Trophoblast cell (in vitro differentiated cells and primary cell): ENCODE results near the gene CHI3L1.

Experiments
- DNase-seq, 2 donors: peaks; one replicate each; pipeline ENCODE4 v3.0.0-alpha.2; 2016
- H2AFZ ChIP-seq: 2 replicates; pipeline ENCODE4 v1.6.1; 2013; ENCODE audit warnings: low read length, moderate library complexity, mild to moderate bottlenecking; ENCODE audit not compliant: insufficient read depth, poor library complexity
- H2AK5ac ChIP-seq: 2 replicates; pipeline ENCODE4 v1.6.1; 2013; ENCODE audit warnings: mild to moderate bottlenecking, low read length
- H2BK120ac ChIP-seq: 2 replicates; pipeline ENCODE4 v1.6.1; 2013; ENCODE audit warnings: low read length, mild to moderate bottlenecking, moderate library complexity; ENCODE audit not compliant: insufficient read depth, poor library complexity
- H2BK12ac ChIP-seq: 2 replicates; pipeline ENCODE4 v1.6.1; 2013; ENCODE audit warnings: mild to moderate bottlenecking, low read length, moderate library complexity
- H2BK5ac ChIP-seq: 2 replicates; pipeline ENCODE4 v1.6.1; 2013; ENCODE audit warnings: low read length, low read depth, moderate library complexity, mild to moderate bottlenecking; ENCODE audit not compliant: poor library complexity
- H3K14ac ChIP-seq: 2 replicates; pipeline ENCODE4 v1.6.1; 2013; ENCODE audit warnings: mild to moderate bottlenecking, low read length
- H3K18ac ChIP-seq: 2 replicates; pipeline ENCODE4 v1.6.1; 2013; ENCODE audit warnings: mild to moderate bottlenecking, low read length
- H3K23ac ChIP-seq: 2 replicates; pipeline ENCODE4 v1.6.1; 2013; ENCODE audit warnings: low read length
- H3K27ac ChIP-seq: 2 replicates; pipeline ENCODE4 v1.5.1; 2013; ENCODE audit warnings: low read depth, mild to moderate bottlenecking, inconsistent platforms, low read length, moderate library complexity
- H3K27me3 ChIP-seq: 2 replicates; pipeline ENCODE4 v1.6.1; 2013; ENCODE audit warnings: inconsistent platforms, mild to moderate bottlenecking, low read length, moderate library complexity; ENCODE audit not compliant: insufficient read depth
- H3K36me3 ChIP-seq, 2 experiments: 1 replicate in 1 of 2; 2 replicates in 1 of 2; pipeline ENCODE4 v1.6.1; 2013; ENCODE audit warnings: low read length in 2 of 2, mild to moderate bottlenecking in 2 of 2, moderate library complexity in 1 of 2; ENCODE audit not compliant: insufficient read depth in 2 of 2, control insufficient read depth in 1 of 2
- H3K4ac ChIP-seq: 2 replicates; pipeline ENCODE4 v1.6.1; 2013; ENCODE audit warnings: low read depth, mild to moderate bottlenecking, low read length, moderate library complexity
- H3K4me1 ChIP-seq, 2 experiments: 1 replicate in 1 of 2; 2 replicates in 1 of 2; pipeline ENCODE4 v1.6.1; 2013; ENCODE audit warnings: low read length in 2 of 2, mild to moderate bottlenecking in 2 of 2, moderate library complexity in 1 of 2; ENCODE audit not compliant: insufficient read depth in 2 of 2, control insufficient read depth in 1 of 2
- H3K4me2 ChIP-seq: 2 replicates; pipeline ENCODE4 v1.6.1; 2013; ENCODE audit warnings: inconsistent platforms, mild to moderate bottlenecking, low read length, moderate library complexity
- H3K4me3 ChIP-seq: 2 replicates; pipeline ENCODE4 v1.5.1; 2013; ENCODE audit warnings: mild to moderate bottlenecking, low read depth, low read length, inconsistent platforms
- H3K79me1 ChIP-seq: one replicate; pipeline ENCODE4 v1.6.1; 2013; ENCODE audit warnings: low read length
- H3K79me2 ChIP-seq: 2 replicates; pipeline ENCODE4 v1.6.1; 2013; ENCODE audit warnings: low read length, mild to moderate bottlenecking; ENCODE audit not compliant: control insufficient read depth, insufficient read depth, poor library complexity
- H3K9ac ChIP-seq: 2 replicates; pipeline ENCODE4 v1.6.1; 2013; ENCODE audit warnings: mild to moderate bottlenecking, low read length
- H3K9me3 ChIP-seq: 2 replicates; pipeline ENCODE4 v1.6.1; 2013; ENCODE audit warnings: low read depth, mild to moderate bottlenecking, control low read depth, inconsistent platforms, low read length; ENCODE audit not compliant: insufficient read depth
- H4K12ac ChIP-seq: 2 replicates; pipeline ENCODE4 v1.6.1; 2013; ENCODE audit warnings: low read depth, mild to moderate bottlenecking, low read length, moderate library complexity
- H4K8ac ChIP-seq: 2 replicates; pipeline ENCODE4 v1.6.1; 2013; ENCODE audit warnings: low read depth, mild to moderate bottlenecking, low read length, moderate library complexity
- H4K91ac ChIP-seq: one replicate; pipeline ENCODE4 v1.6.1; 2013; ENCODE audit warnings: low read depth, mild to moderate bottlenecking, low read length, moderate library complexity
- WGBS: extraction: QIAGEN DNeasy Blood & Tissue Kit; methylation state at CpG from one replicate; pipeline ENCODE4 v1.1.7; 2013; ENCODE audit warnings: missing lambda C conversion rate; ENCODE audit not compliant: insufficient read length, insufficient coverage; ENCODE audit errors: extremely low coverage; 5-methylcytosine and 5-hydroxymethylcytosine counted together

CHI3L1 gene

GRCh38 chr1:203153989-203154821 lies 32.3 kb downstream of the CHI3L1 start:
- no peak overlapping the region for H3K4me3 ChIP-seq
- H3K4me1 ChIP-seq: peaks cover 38% of the 10 kb centered on the region in 2 experiments
- no peaks in the 10 kb centered on the region for H3K79me2 ChIP-seq
- peak overlapping the region; percentile 47 for H3K4me2 ChIP-seq
- H2BK120ac ChIP-seq: peak overlapping the region; percentile 49
- H3K18ac ChIP-seq: no peak overlapping the region
- peaks cover 10% of the 10 kb centered on the region for H3K79me1 ChIP-seq
- no peak overlapping the region for H3K14ac ChIP-seq
- H3K27me3 ChIP-seq: no peaks in the 10 kb centered on the region
- H2BK5ac ChIP-seq: no peak overlapping the region
- H4K91ac ChIP-seq: no peak overlapping the region
- DNase-seq: peak; percentile 99
- H3K4ac ChIP-seq: no peak overlapping the region
- no peak overlapping the region for H4K8ac ChIP-seq
- H3K9me3 ChIP-seq: peaks cover 2% of the 10 kb centered on the region
- no CpG with 5 or more reads among the region's 13 CpGs for WGBS
- H3K23ac ChIP-seq: no peak overlapping the region
- H3K9ac ChIP-seq: no peak overlapping the region
- no peak overlapping the region for H2AK5ac ChIP-seq
- H4K12ac ChIP-seq: no peak overlapping the region
- peak overlapping the region; percentile 66 for H3K27ac ChIP-seq
- no peak overlapping the region for H2BK12ac ChIP-seq
- H3K36me3 ChIP-seq: no peaks in the 10 kb centered on the region
- H2AFZ ChIP-seq: no peak overlapping the region

DNA sequence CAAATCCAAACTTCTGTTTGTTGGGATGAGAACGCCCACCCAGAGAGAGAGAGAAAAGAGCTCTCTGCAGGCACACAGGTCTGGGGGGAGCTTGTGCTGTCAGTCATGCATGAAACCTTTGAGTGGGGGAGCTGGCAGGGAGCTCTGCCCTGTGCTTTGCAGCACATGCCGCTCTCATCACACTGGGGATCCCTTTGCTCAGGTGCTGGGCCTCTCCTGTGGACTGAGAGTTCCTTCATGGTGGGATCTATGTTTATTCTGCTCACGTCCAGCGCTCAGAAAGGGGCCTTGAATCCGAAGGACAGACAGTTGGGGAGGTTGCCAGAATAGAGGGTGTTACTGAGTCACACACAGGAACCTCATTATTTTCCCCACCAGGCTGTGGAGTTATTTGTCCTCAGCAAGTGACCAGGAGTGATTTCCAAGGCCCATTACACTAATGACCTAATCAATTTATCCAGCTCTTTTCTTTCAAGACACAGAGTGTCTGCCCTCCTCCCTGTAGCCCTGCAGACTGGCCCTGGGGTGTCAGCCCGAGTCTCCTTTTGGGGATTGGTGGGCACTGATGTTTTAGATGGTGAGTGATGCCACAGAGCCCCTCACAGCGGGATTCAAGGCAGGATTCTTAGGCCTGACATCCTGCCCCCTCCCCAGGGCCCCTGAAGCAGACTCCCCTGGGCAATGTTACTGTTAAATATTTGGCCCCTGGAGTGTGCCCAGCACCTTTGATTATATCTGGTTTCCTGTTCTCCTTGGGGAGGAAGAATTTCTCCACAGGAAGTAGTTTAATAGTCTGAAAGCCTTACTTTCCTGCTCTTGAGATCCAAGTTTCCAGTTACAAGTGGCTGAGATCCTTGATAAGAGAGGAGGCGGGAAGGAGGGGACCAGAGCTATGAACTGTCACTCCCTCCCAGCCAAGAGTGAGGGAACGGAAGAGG lies 33.2 kb downstream of the CHI3L1 start:
- no peaks in the 10 kb centered on the region for H3K27me3 ChIP-seq
- no peaks in the 10 kb centered on the region for H3K79me2 ChIP-seq
- no peak overlapping the region for H3K23ac ChIP-seq
- H3K4me1 ChIP-seq: peaks cover 38% of the 10 kb centered on the region in 2 experiments
- peak overlapping the region; percentile 19 for H3K14ac ChIP-seq
- H3K79me1 ChIP-seq: peaks cover 10% of the 10 kb centered on the region
- H4K12ac ChIP-seq: no peak overlapping the region
- no peak overlapping the region for H3K4me3 ChIP-seq
- H4K91ac ChIP-seq: peak overlapping the region; percentile 20
- no peak for DNase-seq
- peak overlapping the region; percentile 47 for H3K4me2 ChIP-seq
- peaks cover 2% of the 10 kb centered on the region for H3K9me3 ChIP-seq
- no peak overlapping the region for H4K8ac ChIP-seq
- WGBS: no CpG with 5 or more reads among the region's 9 CpGs
- no peak overlapping the region for H3K4ac ChIP-seq
- H2AFZ ChIP-seq: no peak overlapping the region
- H3K36me3 ChIP-seq: no peaks in the 10 kb centered on the region
- no peak overlapping the region for H2AK5ac ChIP-seq
- no peak overlapping the region for H2BK12ac ChIP-seq
- H3K18ac ChIP-seq: no peak overlapping the region
- peak overlapping the region; percentile 9 for H2BK120ac ChIP-seq
- H3K27ac ChIP-seq: peak overlapping the region; percentile 66
- peak overlapping the region; percentile 5 for H2BK5ac ChIP-seq
- H3K9ac ChIP-seq: peak overlapping the region; percentile 35

DNA sequence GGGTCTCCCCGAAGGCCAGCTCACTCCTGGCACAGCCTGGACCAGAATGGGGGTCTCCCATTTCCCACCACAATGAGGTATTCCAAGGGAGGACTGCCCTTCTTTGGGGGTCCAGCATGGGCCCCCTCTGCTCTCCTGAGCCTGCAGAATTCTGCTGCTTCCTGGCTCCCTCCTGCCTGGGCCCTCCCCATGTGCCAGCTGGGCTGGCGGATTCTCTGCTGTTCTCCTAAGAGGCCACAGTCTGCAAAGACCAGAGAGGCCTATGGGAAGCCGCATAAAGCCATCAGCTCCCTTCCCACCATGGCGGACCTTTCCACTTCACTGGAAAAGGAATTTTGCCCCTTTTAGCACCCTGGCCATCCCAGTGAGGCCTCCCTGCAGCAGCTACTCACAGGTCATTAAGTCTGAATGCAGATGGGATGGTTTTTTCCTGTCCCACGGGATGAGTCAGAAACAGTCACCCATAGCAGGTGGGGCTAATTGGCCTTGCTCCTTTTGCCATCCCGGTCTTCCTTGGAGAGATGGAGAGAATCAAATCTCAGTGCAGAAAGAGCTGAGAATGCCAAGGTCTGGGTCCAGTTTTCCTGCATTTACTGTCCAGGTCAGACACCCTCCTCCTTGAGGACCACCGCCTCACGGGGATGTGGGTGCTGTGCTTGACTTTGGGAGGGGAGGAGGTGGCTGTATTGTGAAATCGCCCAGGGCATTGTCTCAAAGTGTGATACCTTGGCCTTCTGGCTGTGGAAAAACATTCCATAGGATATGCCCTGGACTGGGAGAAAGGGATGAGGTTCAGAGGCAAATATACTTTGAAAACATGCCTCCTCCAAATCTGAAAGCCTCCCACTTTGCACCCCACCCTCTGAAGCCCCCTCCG lies 34.1 kb downstream of the CHI3L1 start:
- Histone ChIP-seq H3K4me2 (no peak overlapping the region), H4K91ac (peak overlapping the region; percentile 20), H3K9ac (no peak overlapping the region), H3K27ac (no peak overlapping the region), H2BK5ac (no peak overlapping the region), H3K79me1 (peaks cover 10% of the 10 kb centered on the region), H2BK120ac (no peak overlapping the region), H3K4ac (no peak overlapping the region), H3K36me3 (no peaks in the 10 kb centered on the region), H4K12ac (no peak overlapping the region), H3K79me2 (no peaks in the 10 kb centered on the region), H4K8ac (no peak overlapping the region), H2AK5ac (no peak overlapping the region), H3K23ac (no peak overlapping the region), H2BK12ac (peak overlapping the region; percentile 2), H3K14ac (no peak overlapping the region), H2AFZ (no peak overlapping the region), H3K4me1 (peaks cover 38% of the 10 kb centered on the region in 2 experiments), H3K9me3 (no peaks in the 10 kb centered on the region), H3K4me3 (no peak overlapping the region), H3K27me3 (no peaks in the 10 kb centered on the region), H3K18ac (no peak overlapping the region)
- no CpG with 5 or more reads among the region's 10 CpGs for WGBS
- DNase-seq: peak; percentile 72 to 75
